ENCODE results near the gene DDIT3. TPM values are rescaled to one million over a fixed set of nuclear protein-coding genes. Genes with fewer than 3 reads are reported as not detected.

DDIT3 gene
- total RNA-seq, 1 experiment from 2014 or later, result 3.4 TPM

DNA sequence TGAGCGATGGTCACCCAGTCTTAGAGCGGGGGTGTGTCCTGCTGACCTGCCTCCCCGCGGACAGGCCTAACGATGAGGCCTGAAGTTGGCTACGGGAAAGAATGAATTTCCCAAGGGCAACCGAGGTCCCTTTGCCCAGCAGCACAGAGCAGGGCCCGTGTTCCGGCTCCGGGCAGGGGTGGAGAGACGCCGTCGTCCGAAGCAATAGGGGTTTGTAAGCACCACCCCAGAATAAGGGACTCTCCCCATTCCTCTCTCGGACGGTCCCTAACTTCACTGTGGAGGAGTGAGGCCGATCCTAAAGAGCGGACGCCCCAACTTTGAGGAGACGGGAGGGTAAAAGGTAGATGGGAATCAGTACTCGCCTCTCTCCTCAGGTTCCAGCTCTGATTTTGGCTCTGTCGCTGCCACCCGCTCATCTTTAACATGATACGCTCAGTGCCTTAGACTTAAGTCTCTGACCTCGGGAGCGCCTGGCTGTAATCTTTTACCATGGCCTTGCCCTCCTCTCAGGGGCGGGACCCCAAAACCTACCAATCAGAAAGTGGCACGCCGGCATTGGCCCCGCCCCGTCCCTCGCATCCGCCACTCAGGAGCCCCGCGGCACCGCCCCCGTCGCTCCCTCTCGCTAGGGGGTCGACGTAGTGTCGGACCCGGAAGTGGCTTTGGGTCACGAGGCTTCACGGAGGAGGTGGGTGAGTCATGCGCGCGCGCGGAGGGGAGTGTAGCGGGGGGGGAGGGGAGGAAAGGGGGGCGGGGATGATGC lies at the start of gene DDIT3 (continued):
- TF ChIP-seq CDX4 (CRISPR knock-in tag; IDR thresholded peaks at IDR 0.05; ENCODE audit: borderline replicate concordance), result no peak
- peak; percentile 87 for TF ChIP-seq USF2 (CRISPR knock-in tag; IDR thresholded peaks at IDR 0.05)
- no peak for TF ChIP-seq ELF4 (CRISPR knock-in tag; IDR thresholded peaks at IDR 0.05; ENCODE audit: low read depth)
- no peak for TF ChIP-seq NR2C2 (CRISPR knock-in tag; IDR thresholded peaks at IDR 0.05)
- 0 out of 2 replicates have a peak, but pooled peaks have one; percentile 7 for TF ChIP-seq PRRX2 (CRISPR knock-in tag; IDR thresholded peaks at IDR 0.05)
- TF ChIP-seq GABPB1 (CRISPR knock-in tag; IDR thresholded peaks at IDR 0.05), result peak; percentile 87
- TF ChIP-seq, protein P1, sequence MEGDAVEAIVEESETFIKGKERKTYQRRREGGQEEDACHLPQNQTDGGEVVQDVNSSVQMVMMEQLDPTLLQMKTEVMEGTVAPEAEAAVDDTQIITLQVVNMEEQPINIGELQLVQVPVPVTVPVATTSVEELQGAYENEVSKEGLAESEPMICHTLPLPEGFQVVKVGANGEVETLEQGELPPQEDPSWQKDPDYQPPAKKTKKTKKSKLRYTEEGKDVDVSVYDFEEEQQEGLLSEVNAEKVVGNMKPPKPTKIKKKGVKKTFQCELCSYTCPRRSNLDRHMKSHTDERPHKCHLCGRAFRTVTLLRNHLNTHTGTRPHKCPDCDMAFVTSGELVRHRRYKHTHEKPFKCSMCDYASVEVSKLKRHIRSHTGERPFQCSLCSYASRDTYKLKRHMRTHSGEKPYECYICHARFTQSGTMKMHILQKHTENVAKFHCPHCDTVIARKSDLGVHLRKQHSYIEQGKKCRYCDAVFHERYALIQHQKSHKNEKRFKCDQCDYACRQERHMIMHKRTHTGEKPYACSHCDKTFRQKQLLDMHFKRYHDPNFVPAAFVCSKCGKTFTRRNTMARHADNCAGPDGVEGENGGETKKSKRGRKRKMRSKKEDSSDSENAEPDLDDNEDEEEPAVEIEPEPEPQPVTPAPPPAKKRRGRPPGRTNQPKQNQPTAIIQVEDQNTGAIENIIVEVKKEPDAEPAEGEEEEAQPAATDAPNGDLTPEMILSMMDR (IDR thresholded peaks at IDR 0.05), result no peak
- TF ChIP-seq USF1 (CRISPR knock-in tag; IDR thresholded peaks at IDR 0.05), result peak; percentile 78
- no peak for TF ChIP-seq JAZF1 (CRISPR knock-in tag; IDR thresholded peaks at IDR 0.05)
- peak; percentile 25; the same call in 1 of the 2 replicates for TF ChIP-seq HMGXB4 (CRISPR knock-in tag; IDR thresholded peaks at IDR 0.05)
- TF ChIP-seq ATF1 (CRISPR knock-in tag; IDR thresholded peaks at IDR 0.05), result no peak
- peak; percentile 11; the same call in 1 of the 2 replicates for TF ChIP-seq MAX (CRISPR knock-in tag; IDR thresholded peaks at IDR 0.05)
- TF ChIP-seq NR3C1 (CRISPR knock-in tag; conservative IDR thresholded peaks at IDR 0.05; ENCODE audit: low read depth), result no peak

GRCh38 chr12:57569858-57570257 lies 49.5 kb upstream of the DDIT3 start:
- POLR2A ChIA-PET, result no interaction called here
- H3K4me1 Mint-ChIP-seq, result no peaks in the 10 kb centered on the region
- ATAC-seq, result no peak
- H3K9me3 Mint-ChIP-seq, result no peaks in the 10 kb centered on the region
- H3K27me3 Mint-ChIP-seq (ENCODE audit: low read depth), result no peaks in the 10 kb centered on the region
- no peak overlapping the region for H3K27ac Mint-ChIP-seq
- peaks cover 32% of the 10 kb centered on the region for H3K36me3 Mint-ChIP-seq
- no peak for DNase-seq (ENCODE audit: low spot score)
- H3K4me3 Mint-ChIP-seq, result no peak overlapping the region
- CTCF ChIA-PET, result interaction anchor here (1.0 to 3.7 kb wide), 2 partner anchors 13 to 63 kb away, joined by 4 to 18 read pairs; partner anchors contain the start of gene B4GALNT1
- TF ChIP-seq, protein P1 (IDR thresholded peaks at IDR 0.05), result no peak
- TF ChIP-seq CREM (CRISPR knock-in tag; IDR thresholded peaks at IDR 0.05), result no peak
- no peak for TF ChIP-seq IRF1 (CRISPR knock-in tag; IDR thresholded peaks at IDR 0.05)
- no peak for TF ChIP-seq ZNF219 (CRISPR knock-in tag; IDR thresholded peaks at IDR 0.05; ENCODE audit: borderline replicate concordance)
- TF ChIP-seq ZNF416 (CRISPR knock-in tag; IDR thresholded peaks at IDR 0.05), result no peak
- TF ChIP-seq FOXP4 (CRISPR knock-in tag; IDR thresholded peaks at IDR 0.05), result no peak
- TF ChIP-seq ESRRA (CRISPR knock-in tag; IDR thresholded peaks at IDR 0.05; ENCODE audit: borderline replicate concordance), result no peak
- TF ChIP-seq ZNF423 (CRISPR knock-in tag; IDR thresholded peaks at IDR 0.05), result no peak
- TF ChIP-seq ZBTB21 (CRISPR knock-in tag; IDR thresholded peaks at IDR 0.05; ENCODE audit: borderline replicate concordance), result no peak
- no peak for TF ChIP-seq ZNF671 (CRISPR knock-in tag; IDR thresholded peaks at IDR 0.05)
- no peak for TF ChIP-seq JAZF1 (CRISPR knock-in tag; IDR thresholded peaks at IDR 0.05)

All from WTC11 (cell line).